Thymus (tissue), 11 donors: Measurements from ENCODE around the gene TCTN1. TPM values are rescaled to one million over a fixed set of nuclear protein-coding genes. Genes with fewer than 3 reads are reported as not detected.
"Not testable (repeated sequence)": the region's sequence is repeated elsewhere in the genome, so short reads cannot be mapped to it uniquely, and the experiment has no call there.

ENCODE experiments used
- DNase-seq, 9 donors: peaks; one replicate each; pipeline ENCODE4 v3.0.0-alpha.2; 2013; ENCODE audit warnings: low spot score in 9 of 9, low read depth in 6 of 9, missing footprints in 1 of 9
- H3K27ac ChIP-seq, 2 donors: one replicate each; pipeline ENCODE4 v1.5.1; 2013; ENCODE audit warnings: control low read depth in 1 of 2, low read depth in 1 of 2, low read length in 1 of 2, mild to moderate bottlenecking in 1 of 2, moderate library complexity in 1 of 2
- H3K27me3 ChIP-seq, 2 donors: one replicate each; pipeline ENCODE4 v1.5.1; 2013; ENCODE audit warnings: low read length in 1 of 2; ENCODE audit not compliant: control insufficient read depth in 2 of 2, insufficient read depth in 1 of 2
- H3K36me3 ChIP-seq, 2 donors: one replicate each; pipeline ENCODE4 v1.5.1; 2013; ENCODE audit warnings: low read length in 1 of 2, mild to moderate bottlenecking in 1 of 2, moderate library complexity in 1 of 2; ENCODE audit not compliant: control insufficient read depth in 2 of 2, insufficient read depth in 2 of 2
- H3K4me1 ChIP-seq, 2 donors: one replicate each; pipeline ENCODE4 v1.5.1; 2013; ENCODE audit warnings: low read length in 2 of 2; ENCODE audit not compliant: control insufficient read depth in 2 of 2, insufficient read depth in 2 of 2
- H3K4me3 ChIP-seq, 2 donors: one replicate each; pipeline ENCODE4 v1.5.1; 2013; ENCODE audit warnings: low read length in 2 of 2, control low read depth in 1 of 2, mild to moderate bottlenecking in 1 of 2
- H3K9me3 ChIP-seq, 2 donors: one replicate each; pipeline ENCODE4 v1.5.1; 2013; ENCODE audit warnings: low read length in 1 of 2, mild to moderate bottlenecking in 1 of 2; ENCODE audit not compliant: control insufficient read depth in 2 of 2, insufficient read depth in 1 of 2
- WGBS: extraction: QIAGEN DNeasy Blood & Tissue Kit; methylation state at CpG from one replicate; pipeline ENCODE4 v1.1.7; 2013; 5-methylcytosine and 5-hydroxymethylcytosine counted together
- polyA plus RNA-seq: library from polyadenylated mRNA; stranded (reverse); fragments of 200-250 nt; gene quantifications from one replicate; pipeline ENCODE4 v1.2.3, GENCODE V29; 2013
- total RNA-seq: library from RNA; stranded (reverse); fragments of 120-200 nt; gene quantifications from one replicate; pipeline ENCODE4 v1.2.4, GENCODE V29; 2013
- donor health status: healthy.

Gene TCTN1
- total and polyA plus RNA-seq, 2 donors, result 11.6 to 17.9 TPM

DNA sequence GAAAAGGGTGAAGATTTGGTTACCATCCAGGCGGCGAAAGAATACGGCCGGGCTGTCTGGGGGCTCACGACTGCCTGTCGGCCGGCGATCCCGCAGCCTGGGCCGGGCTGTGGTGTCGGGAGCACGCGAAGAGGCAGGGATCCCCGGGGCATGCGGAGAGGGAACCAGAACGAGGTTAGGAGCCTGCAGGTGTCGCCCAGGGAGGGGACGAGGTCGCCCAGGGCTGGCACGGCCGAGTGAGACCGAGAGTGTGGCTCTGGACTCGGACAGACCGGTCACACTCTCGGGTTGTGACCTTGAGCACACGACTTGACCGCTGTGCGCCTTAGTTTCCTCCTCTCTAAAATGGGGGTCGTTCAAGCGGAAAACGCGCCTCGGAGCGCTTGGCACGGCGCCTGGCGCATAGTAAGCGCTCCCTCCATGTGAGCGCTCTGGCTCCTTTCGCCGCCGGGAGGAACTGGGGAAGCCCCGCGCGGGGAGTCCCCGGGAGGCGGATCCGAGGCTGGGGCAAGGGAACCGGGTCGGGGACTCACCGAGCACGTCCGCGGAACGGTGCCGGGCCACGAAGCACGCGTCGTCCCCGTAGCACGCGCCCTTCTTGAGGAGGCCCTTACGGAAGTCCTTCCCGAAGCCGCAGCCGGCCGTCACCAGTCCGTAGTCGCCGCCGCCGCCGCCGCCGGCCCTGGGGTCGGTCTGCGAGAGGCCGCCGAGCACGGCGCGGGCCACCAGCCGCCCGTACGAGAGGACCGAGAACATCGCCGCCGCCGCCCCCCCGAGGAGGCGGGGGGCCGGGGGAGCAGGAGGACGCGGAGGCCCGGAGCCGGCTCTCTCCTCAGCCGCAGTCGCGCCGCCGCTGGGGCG, 31.4 kb upstream of the TCTN1 start:
- H3K9me3 ChIP-seq, result no peaks in the 10 kb centered on the region
- peak overlapping the region; percentile 81 to 82 for H3K4me3 ChIP-seq
- no peaks in the 10 kb centered on the region for H3K36me3 ChIP-seq
- WGBS, result under 1% methylated on average over 104 of the region's 104 CpGs
- peak overlapping the region; percentile 28 to 91 for H3K27ac ChIP-seq
- H3K27me3 ChIP-seq, result no peaks in the 10 kb centered on the region
- peak in 4 of 9 donors; percentile 47 to 75 (median 52) for DNase-seq
- H3K4me1 ChIP-seq, result peaks cover 42 to 55% of the 10 kb centered on the region in 2 donors

DNA sequence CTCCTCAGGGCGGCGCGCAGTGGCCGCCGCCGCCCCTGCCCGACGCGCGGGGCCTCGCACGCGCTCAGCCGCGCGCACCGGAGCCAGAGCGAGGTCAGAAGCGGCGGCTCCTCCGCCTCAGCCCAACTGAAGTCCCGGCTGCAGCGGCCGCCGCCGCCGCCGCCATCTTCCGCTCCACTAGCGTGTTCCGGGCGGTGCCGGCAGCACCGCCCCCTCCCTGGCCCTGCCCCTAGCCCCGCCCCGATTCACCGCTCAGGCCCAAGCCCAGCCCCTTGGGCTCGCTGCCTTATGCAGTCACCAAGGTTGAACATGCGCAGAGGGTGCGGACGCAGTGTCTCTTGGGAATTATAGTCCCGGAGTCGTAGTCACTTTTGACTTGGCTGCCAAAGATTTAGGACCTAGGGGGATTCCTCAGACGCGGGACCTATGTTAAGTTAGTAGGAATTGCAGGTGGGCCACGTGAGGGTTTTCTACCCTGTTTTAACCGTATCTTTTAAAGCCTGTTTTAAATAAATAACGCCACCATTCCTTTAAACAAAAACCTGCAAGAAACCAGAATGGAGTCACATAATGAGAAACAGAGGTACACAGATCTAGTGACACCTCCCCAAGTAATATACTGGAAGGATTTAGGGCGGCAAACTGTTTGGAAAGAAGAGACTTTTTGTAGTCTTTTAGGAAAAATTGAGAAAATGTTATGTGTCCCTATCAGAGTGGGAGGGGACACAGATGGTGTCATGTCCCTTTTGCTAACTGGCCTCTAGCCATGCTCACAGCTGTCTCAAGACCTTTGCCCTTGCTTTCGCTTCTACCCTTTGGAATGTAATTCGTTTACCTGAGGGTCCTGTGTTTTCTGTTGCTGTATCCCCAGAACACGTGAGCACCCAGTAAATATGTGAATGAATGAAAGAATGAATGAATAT, 30.5 kb upstream of the TCTN1 start, which contains the start of gene PPTC7:
TSS of gene PPTC7 (minus strand) at position 182 of the 923 bp plus-strand sequence. CDS start 287 bp downstream, outside the sequence.
- Histone ChIP-seq H3K4me1 (peaks cover 38 to 49% of the 10 kb centered on the region in 2 donors), H3K4me3 (peak within 1 kb of the TSS; percentile 81 to 82), H3K9me3 (no peaks in the 10 kb centered on the region), H3K27ac (peak within 1 kb of the TSS; percentile 32 to 91), H3K27me3 (no peaks in the 10 kb centered on the region), H3K36me3 (no peaks in the 10 kb centered on the region)
- WGBS, result 6% methylated on average over 52 of the region's 52 CpGs
- DNase-seq, result peak; percentile 92 to 98 (median 96)

DNA sequence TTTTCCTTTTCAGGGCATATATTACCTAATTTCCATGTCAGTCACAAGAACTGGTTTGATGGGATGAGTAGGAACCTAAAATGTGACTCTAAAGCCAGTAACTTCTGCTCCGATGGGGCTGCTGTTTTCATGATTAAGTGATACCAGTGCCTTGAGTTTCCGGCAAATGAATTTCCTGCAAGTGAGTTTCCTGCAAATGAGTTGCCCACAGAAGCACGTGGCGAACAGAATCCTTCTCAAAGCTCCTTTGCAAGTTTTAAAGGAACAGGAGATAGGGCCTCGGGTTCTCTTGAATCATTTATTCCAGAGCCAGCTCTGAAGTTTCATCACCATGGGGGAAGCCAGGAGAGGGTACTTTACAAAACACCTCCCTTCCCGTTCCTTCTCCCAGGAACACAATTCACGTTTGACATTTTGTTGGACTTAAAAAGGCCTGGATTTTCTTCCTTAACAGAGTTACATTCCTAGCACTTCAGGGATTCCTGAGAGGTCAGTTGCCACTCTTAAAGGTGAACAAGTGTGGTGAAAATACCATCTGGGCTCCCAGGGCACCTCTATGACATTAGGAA, 28.6 kb upstream of the TCTN1 start:
- no peaks in the 10 kb centered on the region for H3K9me3 ChIP-seq
- peaks cover 34 to 35% of the 10 kb centered on the region in 2 donors for H3K4me1 ChIP-seq
- no peaks in the 10 kb centered on the region for H3K36me3 ChIP-seq
- peak overlapping the region in 1 of 2 donors; percentile 10 for H3K4me3 ChIP-seq
- no peaks in the 10 kb centered on the region for H3K27me3 ChIP-seq
- peak in 4 of 9 donors; percentile 45 to 81 (median 62) for DNase-seq
- WGBS, result 17% methylated on average over 7 of the region's 7 CpGs
- H3K27ac ChIP-seq, result peak overlapping the region; percentile 82 to 90

DNA sequence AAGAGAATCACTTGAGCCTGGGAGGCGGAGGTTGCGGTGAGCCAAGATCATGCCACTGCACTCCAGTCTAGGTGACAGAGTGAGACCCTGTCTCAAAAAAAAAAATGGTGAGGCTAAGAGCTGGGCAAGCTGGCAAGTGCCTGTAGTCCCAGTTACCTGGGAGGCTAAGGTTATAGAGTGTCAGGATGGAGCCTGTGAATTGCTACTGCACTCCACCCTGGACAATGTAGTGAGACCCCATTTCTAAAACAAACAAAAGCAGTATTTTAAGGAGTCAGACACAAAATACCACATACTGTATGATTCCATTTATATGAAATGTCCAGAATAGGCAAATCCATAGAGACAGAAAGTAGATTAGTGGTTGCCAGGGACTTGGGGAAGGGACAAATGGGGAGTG, 26.8 kb upstream of the TCTN1 start:
- not testable (repeated sequence) for H3K36me3 ChIP-seq, H3K27me3 ChIP-seq, H3K27ac ChIP-seq, H3K9me3 ChIP-seq, H3K4me3 ChIP-seq, DNase-seq
- 98% methylated on average over 2 of the region's 2 CpGs for WGBS
- H3K4me1 ChIP-seq, result peaks cover 30 to 34% of the 10 kb centered on the region in 2 donors

DNA sequence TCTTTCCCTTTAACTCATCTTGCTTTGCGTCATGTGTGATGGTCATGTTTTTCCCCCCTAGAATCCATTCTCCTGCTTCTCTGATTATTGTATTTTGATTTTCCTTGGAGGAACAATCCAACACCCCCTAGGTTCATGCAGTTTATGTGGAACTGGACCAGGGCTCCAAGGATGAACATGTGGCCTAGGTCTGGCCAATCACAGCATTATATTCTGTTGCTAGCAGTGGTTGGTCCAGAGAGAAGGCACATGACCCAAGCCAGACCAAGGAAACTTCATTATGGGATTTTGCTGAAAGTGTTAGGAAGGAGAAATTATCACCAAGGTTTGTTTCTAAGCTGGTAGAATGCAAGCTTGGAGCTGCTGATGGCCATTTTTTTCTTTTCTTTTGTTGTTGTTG, 23.9 kb upstream of the TCTN1 start:
- peaks cover 20% of the 10 kb centered on the region in 2 donors for H3K4me1 ChIP-seq
- H3K27me3 ChIP-seq, result no peaks in the 10 kb centered on the region
- no peak for DNase-seq
- H3K27ac ChIP-seq, result no peak overlapping the region
- H3K9me3 ChIP-seq, result no peaks in the 10 kb centered on the region
- whole genome bisulfite sequencing, result 100% methylated on average over 1 of the region's 1 CpG
- H3K4me3 ChIP-seq, result no peak overlapping the region
- H3K36me3 ChIP-seq, result no peaks in the 10 kb centered on the region

DNA sequence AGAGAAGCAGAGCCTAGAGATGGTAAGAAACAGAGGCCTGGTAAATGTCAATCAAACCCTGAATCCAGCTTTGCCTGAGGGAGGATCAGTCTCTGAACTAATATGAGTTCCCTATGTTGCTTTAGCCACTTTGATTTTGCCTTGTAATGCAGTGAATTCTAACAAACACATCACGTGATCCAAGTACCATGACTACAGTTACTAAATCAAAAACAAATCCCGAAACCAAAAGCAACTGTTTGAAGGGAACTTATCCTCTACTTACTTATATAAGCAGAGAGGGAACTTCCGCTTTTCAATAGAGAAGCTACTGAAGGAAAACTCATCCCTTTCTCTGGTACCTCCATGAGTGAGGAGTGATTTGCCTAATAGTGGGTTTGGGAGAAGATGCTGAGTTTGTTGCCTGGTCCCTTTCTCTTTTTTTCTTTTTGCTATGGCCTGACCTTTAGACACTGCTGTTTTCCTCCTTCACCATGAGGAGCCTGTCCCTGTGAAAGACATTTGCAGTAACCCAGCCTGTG, 23.1 kb upstream of the TCTN1 start:
- peak in 2 of 9 donors; percentile 44 to 76 for DNase-seq
- Histone ChIP-seq H3K27me3 (no peaks in the 10 kb centered on the region), H3K27ac (peak overlapping the region; percentile 49 to 52), H3K4me1 (peaks cover 12% of the 10 kb centered on the region in 2 donors), H3K4me3 (no peak overlapping the region), H3K9me3 (no peaks in the 10 kb centered on the region), H3K36me3 (no peaks in the 10 kb centered on the region)
- 14% methylated on average over 3 of the region's 3 CpGs for WGBS

DNA sequence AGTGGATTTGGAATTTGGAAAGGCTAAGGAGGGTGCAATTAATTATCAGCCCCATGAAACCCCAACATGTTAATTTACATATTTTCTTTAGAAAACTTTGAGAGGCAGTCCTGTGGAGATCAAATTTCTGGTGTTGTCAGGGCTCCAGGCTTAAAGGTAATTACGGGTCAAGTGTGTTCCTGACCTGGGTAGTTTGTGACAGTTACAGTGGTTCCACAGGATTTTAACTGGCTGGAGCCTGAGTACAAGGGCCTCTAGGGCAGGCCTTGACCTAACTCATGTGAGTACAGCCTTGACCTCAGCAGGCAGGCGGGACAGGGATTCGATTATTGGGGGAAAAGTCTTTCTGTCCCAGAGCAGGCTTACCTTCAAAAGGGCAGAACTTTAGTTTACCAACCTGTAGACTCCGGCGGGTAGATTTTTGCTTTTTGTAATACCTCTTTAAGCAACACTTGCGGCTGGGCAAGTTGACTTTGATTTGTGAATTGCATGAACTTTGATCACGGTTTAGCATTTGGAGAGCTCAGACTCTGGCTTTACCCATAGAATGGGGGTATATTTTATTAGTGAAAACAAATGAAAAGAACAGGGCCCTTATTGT, 22.4 kb upstream of the TCTN1 start:
- H3K27me3 ChIP-seq, result no peaks in the 10 kb centered on the region
- peaks cover 10% of the 10 kb centered on the region in 2 donors for H3K4me1 ChIP-seq
- no peaks in the 10 kb centered on the region for H3K36me3 ChIP-seq
- H3K27ac ChIP-seq, result peak overlapping the region in 1 of 2 donors; percentile 25
- DNase-seq, result no peak
- no peak overlapping the region for H3K4me3 ChIP-seq
- WGBS, result 93% methylated on average over 7 of the region's 7 CpGs
- H3K9me3 ChIP-seq, result no peaks in the 10 kb centered on the region

DNA sequence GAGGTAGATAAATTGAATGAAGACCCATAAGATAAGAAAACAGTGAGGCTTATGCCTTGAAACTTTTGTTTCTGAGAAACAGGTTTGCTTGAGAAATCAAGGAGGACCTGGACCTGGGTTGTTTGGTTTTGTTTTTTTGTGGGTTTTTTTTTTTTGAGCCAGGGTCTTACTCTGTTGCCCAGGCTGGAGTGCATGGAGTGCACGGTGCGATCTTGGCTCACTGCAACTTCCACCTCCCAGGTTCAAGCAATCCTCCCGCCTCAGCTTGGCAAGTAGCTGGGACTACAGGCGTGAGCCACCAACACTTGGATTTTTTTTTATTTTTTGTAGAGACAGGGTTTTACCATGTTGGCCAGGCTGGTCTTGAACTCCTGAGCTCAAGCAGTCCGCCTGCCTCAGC, 21.9 kb upstream of the TCTN1 start:
- H3K4me1 ChIP-seq, result peaks cover 10% of the 10 kb centered on the region in 2 donors
- H3K27me3 ChIP-seq, result no peaks in the 10 kb centered on the region
- no peaks in the 10 kb centered on the region for H3K9me3 ChIP-seq
- no peaks in the 10 kb centered on the region for H3K36me3 ChIP-seq
- over 99% methylated on average over 5 of the region's 5 CpGs for WGBS
- no peak overlapping the region for H3K27ac ChIP-seq
- H3K4me3 ChIP-seq, result no peak overlapping the region
- DNase-seq, result no peak
